ENCODE results near the gene HGF. TPM values are rescaled to one million over a fixed set of nuclear protein-coding genes. Genes with fewer than 3 reads are reported as not detected.
"Not testable (repeated sequence)": the region's sequence is repeated elsewhere in the genome, so short reads cannot be mapped to it uniquely, and the experiment has no call there.

Gene HGF
- total RNA-seq = not detected in 2 replicates

DNA sequence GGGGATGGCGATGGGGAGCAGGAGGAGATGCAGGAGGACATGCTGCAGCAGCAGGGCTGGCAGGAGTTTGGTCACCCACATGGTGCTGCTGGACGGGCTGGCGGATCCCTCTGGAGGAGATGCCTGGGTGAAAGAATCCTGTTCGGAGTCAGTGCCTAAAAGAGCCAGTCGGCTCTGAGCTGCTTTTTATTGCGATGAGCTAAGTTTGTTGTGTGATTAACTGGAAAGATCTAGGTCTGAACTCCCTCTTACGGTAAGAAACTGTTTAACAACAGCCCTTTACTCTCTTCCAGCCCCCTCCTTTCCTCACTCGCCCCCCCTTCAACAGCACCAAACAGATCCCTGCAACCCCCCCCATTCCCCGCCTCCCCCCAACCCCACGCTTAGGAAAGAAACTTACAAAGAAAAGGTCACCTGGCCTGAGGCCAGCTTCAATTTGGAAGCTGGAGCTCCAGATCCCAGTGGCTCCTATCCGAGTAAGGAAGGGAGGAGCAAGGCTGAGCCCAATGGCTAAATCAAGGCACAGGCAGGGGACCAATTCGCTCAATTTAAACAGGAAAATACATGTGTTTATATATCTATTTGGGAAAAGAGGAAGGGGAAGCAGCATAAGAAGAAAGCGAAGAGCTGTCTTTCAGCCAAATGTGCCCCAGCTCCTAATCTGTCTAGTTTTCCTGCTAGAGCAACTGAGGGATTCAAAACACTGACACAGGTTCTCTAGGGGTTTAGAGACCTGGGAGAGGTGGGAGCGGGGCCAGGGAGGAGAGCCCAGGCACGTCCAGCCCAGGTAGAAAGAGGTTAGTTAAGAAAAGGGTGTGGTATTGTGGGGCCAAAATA lies at the start of gene HGF:
HGF (minus strand) TSS at position 157 of the 837 bp plus-strand sequence; CDS start at position 81, 76 bp downstream.
- TF ChIP-seq, protein P1, sequence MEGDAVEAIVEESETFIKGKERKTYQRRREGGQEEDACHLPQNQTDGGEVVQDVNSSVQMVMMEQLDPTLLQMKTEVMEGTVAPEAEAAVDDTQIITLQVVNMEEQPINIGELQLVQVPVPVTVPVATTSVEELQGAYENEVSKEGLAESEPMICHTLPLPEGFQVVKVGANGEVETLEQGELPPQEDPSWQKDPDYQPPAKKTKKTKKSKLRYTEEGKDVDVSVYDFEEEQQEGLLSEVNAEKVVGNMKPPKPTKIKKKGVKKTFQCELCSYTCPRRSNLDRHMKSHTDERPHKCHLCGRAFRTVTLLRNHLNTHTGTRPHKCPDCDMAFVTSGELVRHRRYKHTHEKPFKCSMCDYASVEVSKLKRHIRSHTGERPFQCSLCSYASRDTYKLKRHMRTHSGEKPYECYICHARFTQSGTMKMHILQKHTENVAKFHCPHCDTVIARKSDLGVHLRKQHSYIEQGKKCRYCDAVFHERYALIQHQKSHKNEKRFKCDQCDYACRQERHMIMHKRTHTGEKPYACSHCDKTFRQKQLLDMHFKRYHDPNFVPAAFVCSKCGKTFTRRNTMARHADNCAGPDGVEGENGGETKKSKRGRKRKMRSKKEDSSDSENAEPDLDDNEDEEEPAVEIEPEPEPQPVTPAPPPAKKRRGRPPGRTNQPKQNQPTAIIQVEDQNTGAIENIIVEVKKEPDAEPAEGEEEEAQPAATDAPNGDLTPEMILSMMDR (conservative IDR thresholded peaks at IDR 0.05; ENCODE audit: low read depth, low read length) = no peak
- no peak within 1 kb of the TSS for H3K4me3 ChIP-seq (ENCODE audit: low read depth, low read length)
- no peak for DNase-seq (ENCODE audit: low read depth)

DNA sequence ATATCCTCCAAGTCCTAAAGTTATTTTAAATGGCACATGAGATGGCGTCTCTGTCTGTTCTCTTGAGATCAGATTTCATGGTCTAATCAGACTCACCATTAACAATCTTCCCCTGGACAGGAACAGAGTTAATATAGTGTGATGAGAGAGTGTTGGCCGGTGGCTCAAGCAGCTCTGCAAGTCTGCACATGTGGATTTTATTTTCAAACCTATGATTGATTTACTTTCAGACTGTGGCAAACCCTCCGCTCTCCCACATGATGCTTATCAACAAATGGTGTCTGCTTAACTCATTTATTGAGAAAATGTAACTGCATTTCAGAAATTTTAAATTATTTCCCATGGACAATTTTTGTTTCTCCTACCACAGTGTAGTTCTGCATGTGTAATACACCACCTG lies 46.5 kb upstream of the HGF start:
- TF ChIP-seq, protein P1 (conservative IDR thresholded peaks at IDR 0.05; ENCODE audit: low read depth, low read length) = no peak
- no peak for DNase-seq (ENCODE audit: low read depth)
- no peak overlapping the region for H3K4me3 ChIP-seq (ENCODE audit: low read depth, low read length)

DNA sequence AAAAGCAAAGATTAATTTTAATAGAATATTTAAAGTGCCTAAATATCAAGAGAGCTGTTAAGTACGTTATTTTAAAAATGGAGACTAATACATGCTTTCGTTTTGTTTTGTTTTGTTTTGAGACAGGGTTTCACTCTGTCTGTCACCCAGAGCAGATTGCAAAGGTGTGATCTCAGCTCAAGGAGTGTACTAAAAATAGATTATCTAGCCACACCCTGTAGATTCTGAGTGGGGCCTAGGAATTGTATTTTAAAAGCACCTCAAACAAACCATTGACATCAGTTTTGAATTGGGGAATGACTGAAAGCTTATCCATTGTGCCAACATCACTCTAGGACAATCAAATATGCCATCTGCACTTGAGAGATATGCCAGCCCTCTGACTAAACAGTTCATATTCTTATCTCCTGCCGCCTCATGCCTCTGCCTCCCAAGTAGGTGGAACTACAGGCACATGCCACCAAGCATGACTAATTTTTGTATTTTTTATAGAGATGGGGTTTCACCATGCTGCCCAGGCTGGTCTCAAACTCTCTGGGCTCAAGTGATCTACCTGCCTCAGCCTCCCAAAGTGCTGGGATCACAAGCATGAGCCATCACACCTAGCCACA lies 43.1 kb upstream of the HGF start:
- DNase-seq (ENCODE audit: low read depth) = not testable (repeated sequence)

DNA sequence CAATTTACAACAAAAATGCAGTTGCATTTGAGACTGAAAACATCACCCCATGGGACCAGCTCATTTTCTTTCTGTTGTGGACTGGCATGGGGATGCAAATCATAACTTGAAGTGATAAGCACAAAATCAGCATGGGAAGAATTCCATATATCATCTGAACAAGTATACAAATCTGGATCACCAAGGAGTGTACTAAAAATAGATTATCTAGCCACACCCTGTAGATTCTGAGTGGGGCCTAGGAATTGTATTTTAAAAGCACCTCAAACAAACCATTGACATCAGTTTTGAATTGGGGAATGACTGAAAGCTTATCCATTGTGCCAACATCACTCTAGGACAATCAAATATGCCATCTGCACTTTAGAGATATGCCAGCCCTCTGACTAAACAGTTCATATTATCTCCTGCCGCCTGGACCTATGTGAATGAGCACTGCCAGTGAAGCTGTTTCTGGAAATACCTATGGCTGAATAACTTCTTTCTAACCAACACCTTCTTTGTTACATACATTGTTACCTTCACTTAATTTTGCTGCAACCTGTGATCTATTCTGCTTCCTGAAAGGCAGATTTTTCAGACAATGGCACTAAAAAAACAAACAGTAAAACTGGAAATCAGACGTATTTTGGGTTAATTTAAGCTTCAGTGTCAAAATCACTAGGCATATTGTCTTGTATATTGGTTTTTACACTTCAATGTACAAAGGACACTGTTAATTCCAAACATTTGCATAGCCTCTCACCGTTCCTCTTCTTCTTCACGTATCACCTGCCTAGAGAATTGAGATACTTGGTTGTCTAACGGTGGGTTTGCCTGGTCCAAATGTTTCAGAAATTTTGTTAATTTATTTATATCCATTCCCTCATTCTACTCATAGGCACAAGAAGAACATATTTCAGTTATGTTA lies 42.4 kb upstream of the HGF start:
- no peak overlapping the region for H3K4me3 ChIP-seq (ENCODE audit: low read depth, low read length)
- no peak for DNase-seq (ENCODE audit: low read depth)
- TF ChIP-seq, protein P1 (conservative IDR thresholded peaks at IDR 0.05; ENCODE audit: low read depth, low read length) = no peak

More for the DNA sequence above, 43.1 kb upstream of the HGF start:
- not testable (repeated sequence) for H3K4me3 ChIP-seq (ENCODE audit: low read depth, low read length)

DNA sequence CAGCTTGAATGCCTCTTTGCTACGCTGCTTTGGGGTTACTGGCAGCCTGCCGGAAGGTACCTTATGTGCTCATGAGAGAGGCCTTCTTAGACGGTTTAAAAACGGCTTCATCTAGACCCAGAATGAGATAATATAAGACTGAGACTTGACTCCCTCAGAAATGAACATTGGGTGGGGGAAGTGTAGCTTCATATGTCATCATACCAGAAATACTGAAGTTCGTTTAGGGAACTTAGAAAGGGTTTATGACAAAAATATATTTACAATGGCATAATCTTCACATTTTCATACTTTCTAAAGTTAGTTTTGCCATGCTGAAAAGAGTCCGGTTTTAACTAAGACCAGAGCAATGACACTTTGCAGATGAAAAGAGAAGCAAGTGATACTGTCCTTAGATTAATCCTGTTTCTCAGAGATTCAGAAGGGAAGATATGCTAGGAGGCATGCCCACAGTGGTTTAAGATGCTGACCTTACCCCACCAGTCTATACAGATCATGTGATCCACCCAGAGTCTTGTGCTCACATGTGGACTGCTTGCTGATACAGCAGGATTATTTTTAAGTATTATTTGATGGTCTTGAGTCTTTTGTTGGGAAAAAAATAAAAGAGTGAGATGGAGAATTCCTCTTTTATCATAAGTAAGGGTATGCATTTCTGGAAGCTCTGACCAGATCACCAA lies 40.8 kb upstream of the HGF start:
- no peak overlapping the region for H3K4me3 ChIP-seq (ENCODE audit: low read depth, low read length)
- TF ChIP-seq, protein P1 (conservative IDR thresholded peaks at IDR 0.05; ENCODE audit: low read depth, low read length) = no peak
- DNase-seq (ENCODE audit: low read depth) = no peak

DNA sequence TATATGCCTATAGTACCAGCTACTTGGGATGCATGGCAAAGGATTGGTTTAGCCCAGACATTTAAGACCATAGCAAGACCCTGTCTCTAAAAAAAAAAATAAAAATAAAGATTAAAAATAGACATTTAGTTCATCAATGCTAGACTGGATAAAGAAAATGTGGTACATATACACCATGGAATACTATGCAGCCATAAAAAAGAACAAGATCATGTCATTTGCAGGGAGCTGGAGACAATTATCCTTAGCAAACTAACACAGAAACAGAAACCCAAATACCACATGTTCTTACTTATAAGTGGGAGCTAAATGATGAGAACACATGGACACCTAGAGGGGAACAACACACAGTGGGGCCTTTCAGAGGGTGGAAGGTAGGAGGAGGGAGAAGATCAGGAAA lies 38.5 kb upstream of the HGF start:
- not testable (repeated sequence) for H3K4me3 ChIP-seq (ENCODE audit: low read depth, low read length); DNase-seq (ENCODE audit: low read depth)

DNA sequence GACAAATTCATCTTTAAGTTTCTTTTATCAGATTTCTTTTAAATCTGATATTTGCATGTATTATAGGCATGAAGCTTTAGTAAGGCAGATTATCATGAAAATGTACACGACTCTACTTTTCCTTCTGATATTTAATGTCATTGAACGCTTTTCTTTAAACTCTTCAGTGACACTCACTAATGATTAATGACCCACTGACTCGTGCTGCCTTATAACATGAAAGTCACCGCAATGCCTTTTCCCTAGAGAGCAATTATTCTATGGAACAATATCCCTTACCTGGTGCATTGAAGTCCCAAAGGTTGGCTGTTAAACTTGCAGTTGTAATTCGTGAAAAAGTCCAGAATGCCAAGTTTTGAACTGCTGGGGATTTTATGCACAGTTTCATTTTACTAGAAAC lies 33.4 kb upstream of the HGF start:
- TF ChIP-seq, protein P1 (conservative IDR thresholded peaks at IDR 0.05; ENCODE audit: low read depth, low read length) = no peak
- H3K4me3 ChIP-seq (ENCODE audit: low read depth, low read length) = no peak overlapping the region
- DNase-seq (ENCODE audit: low read depth) = no peak

All from epithelial cell of proximal tubule (primary cell).